HG03521 (cell line): ENCODE measurements around the gene FCRL1.

Experiments
- ATAC-seq: cut with Tn5 transposase; IDR thresholded peaks from one replicate; pipeline ENCODE4 v1.9.1; 2021; ENCODE audit warnings: mild to moderate bottlenecking, moderate library complexity; ENCODE audit not compliant: unreplicated experiment

FCRL1 gene

DNA sequence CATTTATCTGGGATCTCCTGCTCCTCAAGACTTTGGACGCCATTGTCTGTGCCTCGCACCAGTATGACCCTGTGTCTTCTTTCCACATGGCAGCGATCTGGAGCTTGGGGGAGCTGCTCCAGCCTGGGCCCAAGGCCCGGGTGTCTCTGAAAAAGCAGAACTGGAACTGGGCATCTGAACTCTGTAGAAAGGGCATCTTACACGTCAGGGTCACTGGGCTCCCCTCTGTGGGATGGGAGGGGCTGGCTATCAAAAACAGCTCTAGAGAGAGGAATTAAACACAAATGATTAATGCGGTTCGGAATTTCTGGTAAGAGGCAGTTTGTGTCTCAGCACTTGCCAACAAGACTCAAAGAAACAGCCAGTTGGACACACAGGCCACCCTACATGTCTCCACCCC lies 16.1 kb downstream of the FCRL1 start:
- no peak for ATAC-seq

DNA sequence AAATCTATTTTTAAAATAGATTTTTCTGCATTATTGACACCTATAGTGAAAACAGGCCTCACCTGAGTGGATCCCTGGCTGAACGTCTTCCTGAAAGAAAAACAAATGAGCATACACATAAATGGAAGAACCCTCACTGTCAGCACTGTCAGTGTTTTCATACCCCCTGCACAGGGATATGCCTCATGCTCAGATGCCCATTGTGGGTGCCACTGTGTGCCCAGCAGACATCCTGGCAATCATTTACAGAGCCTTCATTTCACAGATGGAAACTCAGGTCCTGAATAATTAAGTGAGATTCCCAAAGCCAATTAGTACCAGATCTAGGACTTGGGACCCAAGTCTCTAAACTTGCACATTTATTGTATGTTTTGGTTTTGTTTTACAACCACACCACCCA lies 19.9 kb downstream of the FCRL1 start:
- ATAC-seq = no peak

- ATAC-seq = no peak
Observed at GRCh38 chr1:157798211-157798610, 21.7 kb downstream of the FCRL1 start.

GRCh38 chr1:157785248-157785647 lies 34.7 kb downstream of the FCRL1 start:
- no peak for ATAC-seq

DNA sequence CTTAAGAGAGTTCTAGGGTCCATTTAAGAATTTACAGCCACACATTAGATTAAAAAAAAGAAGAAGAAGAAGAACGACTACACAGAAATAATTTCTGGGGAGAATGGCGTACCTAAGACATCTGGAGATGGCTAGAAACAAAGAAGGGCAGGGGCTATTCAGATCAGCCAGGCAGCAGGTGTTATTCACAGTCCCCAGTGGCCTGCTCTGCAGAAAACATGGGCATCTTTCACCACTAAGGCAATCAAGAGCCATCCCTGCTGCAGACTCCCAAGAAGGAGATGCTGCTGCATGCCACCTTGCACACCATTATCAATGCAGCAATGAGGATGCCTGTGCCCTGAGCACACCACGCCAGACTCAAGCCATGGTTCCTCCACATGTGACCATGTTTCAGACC lies 35.1 kb downstream of the FCRL1 start:
- ATAC-seq = no peak

DNA sequence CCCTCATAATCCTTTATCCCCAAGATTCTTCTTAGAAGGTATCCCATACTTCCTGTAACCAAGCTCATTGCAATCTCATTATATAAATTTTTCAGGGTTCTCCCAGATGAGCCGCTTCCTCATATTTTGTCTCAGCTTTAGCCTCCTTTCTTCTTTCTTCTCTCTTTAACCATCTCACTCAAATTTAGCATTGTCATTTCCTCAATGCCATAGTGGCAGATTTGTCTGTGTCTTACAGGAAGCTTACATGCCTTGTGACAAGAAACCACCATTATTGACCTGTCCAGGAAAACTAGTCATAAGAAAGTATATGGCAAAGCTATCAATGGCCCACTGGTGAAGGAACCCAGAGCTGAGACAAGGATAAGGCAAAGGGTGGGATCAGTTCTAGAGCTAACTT lies 37.0 kb downstream of the FCRL1 start:
- no peak for ATAC-seq

- ATAC-seq = peak; percentile 59
Observed at GRCh38 chr1:157781048-157781447, 38.9 kb downstream of the FCRL1 start.

DNA sequence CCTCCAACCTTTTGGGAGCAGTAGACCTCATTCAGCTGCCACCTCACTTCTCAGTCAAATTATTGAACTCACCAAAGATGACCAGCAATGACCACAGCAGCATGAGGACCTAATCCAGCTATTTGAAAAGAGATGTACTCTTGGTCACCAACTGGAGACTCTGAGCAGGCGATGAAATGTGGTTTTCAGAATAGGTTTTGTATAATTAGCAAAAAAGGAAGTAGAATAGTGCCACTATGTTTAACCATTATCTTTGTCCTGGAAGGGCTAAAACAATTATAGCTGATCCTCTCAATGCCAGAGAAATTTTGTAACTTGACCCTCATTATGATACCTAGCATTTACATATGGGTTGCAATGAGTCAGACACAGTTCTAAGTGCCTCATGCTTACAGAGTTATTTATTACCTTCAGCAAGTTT lies 42.9 kb downstream of the FCRL1 start, which contains the start of gene FCRL2:
FCRL2 (minus strand) TSS at position 162 of the 421 bp plus-strand sequence; CDS start at position 103, 59 bp downstream.
- ATAC-seq = peak; percentile 53

GRCh38 chr1:157775101-157775870 lies 44.6 kb downstream of the FCRL1 start:
- ATAC-seq = no peak

DNA sequence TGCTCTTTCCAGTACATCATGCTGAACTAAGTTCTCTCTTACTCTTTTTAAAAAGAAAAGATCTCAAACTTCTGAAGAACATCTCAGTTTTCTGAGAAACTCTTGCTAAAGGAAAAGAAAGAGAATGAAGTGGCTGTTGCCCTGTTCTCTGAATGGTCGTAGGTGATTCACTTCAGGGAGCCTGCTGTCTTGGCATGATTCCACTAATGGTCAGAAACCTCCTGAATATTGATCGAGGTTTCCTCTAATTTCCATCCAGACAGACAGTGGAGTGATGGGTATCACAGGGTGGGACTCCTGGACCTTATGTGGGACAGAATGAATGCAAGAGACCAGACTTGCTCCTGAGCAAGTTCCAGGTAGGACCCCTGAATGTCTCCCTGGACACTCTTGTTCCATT lies 45.5 kb downstream of the FCRL1 start:
- no peak for ATAC-seq

DNA sequence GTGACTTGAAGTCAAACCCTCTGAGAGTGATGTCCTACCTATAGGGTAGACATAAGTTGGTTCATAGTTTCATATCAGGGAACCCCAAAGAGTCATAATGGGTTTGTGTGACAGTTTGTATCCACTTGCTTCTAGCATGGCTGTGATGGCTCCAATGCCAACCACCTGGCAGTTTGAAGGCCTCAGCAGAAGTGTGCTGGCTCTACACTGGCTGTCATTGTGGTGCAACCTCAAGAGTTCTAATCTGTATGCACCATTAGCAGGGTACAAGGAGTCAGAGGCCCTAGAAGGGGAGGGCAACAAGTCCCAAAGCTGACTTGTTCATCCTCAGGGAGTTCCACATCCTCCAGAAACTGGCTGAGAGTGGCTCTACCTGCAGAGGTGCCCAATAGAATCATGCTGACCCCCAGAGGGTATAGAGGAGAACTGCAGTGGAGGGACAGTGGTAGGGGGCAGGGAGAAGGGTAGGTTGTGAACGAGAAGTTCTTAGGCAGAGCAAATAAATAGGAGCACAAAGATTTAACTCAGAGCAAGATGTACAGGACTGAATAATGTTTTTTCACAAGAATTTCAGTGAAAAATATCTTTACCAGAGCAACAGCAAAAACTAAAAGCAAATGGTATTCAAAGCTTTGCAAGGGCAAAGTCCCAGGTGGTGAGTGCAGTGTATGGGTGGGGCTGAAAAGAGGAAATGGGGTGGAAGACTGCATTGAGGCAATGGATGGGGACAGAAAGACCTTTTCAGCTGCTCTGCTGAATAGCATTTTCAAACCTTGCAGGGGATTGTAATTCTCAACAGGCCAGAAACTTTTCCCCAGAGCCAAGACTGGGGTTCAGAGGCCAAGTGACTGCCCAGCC lies 46.2 kb downstream of the FCRL1 start:
- peak; percentile 53 for ATAC-seq

DNA sequence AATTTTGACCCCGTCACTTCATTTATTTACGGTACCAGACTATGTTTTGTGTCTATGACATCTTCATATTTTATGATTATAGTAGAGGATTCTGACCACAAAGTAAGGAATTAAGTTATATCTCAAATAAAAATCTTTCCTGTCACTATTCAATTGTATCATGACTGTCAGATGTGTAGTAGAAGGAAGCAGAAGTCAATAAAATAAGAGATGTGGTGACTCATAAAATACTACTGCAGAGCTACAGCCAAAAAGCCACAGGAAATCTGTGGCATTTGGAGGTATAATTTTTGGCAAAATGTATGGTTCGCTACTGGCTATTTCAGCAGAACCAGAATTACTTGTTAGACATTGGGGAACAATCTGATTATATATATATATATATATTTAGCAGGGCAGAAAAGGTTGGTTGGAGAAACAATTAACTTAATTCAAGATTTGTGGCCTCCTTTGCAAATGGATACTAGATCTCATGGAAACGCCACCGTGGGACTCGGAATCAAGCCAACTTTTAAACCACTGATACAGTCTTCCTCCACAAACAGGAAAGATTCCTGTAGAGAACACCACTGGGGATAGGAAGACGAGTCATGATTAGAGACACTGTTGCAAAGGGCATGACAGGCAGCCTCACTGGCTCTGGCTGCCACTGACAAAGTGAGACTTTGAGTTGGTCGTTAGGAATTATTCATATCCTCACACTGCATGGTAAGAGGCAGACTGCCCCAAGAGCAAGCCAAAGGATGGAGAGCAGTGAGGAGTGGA lies 48.1 kb downstream of the FCRL1 start:
- ATAC-seq = no peak

- no peak for ATAC-seq
Observed at GRCh38 chr1:157770442-157771043, 49.4 kb downstream of the FCRL1 start.

DNA sequence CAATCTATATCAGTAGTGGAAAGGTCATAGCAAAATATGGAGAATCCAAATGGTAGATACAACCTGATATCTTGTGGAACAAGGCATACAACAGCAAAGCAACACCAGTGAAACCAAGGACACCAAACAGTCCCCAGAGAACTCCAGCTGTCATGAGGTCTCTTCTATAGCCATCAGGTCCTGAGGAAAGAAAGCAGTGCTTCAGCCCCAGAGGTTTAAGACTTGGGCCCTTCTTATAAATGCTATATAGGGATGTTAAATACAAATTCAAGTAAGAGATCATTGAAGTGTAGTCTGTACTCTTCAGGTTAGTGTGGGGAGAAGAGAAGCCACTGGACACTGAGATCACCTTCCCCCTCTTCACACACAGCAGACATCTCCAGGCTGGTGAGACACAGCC lies 53.1 kb downstream of the FCRL1 start:
- ATAC-seq = no peak

DNA sequence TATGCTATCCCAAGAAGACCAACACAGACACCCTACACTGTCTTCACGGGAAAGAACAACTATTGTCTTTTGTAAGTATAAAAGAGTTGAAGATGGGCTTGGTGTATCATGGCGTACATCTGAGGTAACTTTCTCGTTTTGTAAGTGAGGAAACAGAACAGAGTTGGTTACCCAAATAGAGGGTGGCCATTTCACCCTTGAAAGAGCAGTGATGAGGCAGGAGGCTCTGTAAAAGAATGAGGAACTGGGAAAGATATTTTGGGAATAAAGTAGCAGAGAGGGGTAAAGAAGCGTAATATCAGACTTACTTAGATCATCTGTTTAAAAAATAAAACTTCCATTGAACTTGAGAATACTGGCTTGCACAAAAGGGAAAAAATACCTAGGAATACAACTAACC lies 61.9 kb downstream of the FCRL1 start:
- ATAC-seq = no peak

GRCh38 chr1:157753611-157754010 lies 66.3 kb downstream of the FCRL1 start:
- ATAC-seq = no peak

DNA sequence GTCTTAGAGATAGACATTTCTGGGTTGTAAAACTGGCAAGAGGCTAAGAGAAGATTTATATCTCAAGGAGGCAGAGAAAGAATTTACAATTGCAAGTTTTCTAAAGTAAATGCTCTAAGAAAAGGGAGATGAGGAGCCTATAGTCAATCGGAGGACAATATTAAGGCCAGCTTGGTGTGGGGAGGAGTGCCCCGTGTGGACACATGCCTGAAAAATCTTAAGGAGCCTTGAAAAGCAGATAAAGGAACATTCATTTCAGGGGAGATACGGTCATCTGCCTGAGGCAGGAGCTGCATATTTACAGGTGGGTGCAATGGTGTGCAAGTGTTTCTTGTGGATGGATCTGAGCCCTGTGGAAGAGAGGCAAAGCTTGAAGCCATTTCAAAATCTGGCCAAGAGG lies 68.6 kb downstream of the FCRL1 start:
- ATAC-seq = no peak

GRCh38 chr1:157748262-157748817 lies 71.6 kb downstream of the FCRL1 start:
- ATAC-seq = no peak
